DMS53 (cell line): ENCODE data around the gene COLEC11.
"Not testable (repeated sequence)": the region's sequence is repeated elsewhere in the genome, so short reads cannot be mapped to it uniquely, and the experiment has no call there.

Experiments
- DNase-seq: peaks from one replicate; lab custom pipeline; 2025; lab: John Stamatoyannopoulos, UW

COLEC11 gene

DNA sequence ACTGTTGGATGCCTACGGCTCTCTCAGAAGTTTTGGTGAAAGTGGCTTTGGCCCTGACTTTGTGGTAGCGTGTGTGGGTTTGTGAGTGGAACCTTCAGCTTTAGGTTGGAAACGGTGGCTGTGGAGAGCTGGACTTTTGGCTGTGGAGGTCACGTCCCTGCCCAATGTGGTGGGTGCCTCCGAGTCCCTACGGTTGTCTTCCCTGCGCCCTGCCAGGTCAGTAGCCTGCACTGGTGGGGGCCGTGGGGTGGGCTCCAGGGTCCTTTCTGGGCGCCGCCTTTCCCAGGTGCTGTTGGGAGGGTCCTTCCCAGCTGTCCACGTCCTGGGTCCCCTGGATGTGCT is 11.1 kb downstream of the COLEC11 start:
- DNase-seq, result no peak

DNA sequence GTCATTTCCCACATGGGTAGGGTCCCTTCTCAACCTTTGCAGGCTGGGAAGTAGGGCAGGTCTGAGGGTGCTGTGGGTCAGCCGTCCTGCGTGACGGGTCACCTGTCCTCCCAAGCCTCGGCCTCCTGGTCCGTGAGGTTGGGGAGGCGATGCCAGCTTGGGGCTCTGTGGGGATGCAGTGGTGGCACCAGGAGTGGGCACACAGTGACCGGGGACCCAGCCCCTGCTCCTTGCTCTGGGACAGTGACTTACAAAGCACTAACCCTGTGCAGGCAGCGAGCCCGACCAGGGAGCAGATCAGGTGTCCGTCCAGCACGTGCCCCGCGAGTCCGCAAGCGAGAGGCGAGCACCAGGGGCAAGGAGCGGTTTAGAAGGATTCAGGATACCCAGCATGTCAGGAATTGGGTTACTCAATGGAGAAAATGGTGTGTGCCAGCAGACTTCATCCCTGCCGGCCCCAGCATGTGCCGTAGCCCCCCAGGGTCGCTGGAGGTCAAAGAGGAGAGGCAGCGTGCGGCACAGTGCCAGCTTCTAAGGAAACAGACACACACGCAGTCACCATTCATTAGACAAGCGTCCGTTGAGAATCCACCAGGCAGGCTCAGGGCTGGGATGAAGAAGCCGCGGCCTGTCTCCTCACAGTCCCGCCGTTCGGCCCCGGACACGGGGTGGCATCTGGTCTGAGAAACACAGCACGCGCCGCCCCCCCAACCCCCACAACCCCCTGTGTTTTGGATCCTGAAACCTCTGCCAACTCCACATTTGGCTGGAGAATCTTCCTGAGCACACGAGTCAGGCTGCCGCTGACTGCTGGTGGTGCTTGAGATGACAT is 11.7 kb downstream of the COLEC11 start:
- no peak for DNase-seq

DNA sequence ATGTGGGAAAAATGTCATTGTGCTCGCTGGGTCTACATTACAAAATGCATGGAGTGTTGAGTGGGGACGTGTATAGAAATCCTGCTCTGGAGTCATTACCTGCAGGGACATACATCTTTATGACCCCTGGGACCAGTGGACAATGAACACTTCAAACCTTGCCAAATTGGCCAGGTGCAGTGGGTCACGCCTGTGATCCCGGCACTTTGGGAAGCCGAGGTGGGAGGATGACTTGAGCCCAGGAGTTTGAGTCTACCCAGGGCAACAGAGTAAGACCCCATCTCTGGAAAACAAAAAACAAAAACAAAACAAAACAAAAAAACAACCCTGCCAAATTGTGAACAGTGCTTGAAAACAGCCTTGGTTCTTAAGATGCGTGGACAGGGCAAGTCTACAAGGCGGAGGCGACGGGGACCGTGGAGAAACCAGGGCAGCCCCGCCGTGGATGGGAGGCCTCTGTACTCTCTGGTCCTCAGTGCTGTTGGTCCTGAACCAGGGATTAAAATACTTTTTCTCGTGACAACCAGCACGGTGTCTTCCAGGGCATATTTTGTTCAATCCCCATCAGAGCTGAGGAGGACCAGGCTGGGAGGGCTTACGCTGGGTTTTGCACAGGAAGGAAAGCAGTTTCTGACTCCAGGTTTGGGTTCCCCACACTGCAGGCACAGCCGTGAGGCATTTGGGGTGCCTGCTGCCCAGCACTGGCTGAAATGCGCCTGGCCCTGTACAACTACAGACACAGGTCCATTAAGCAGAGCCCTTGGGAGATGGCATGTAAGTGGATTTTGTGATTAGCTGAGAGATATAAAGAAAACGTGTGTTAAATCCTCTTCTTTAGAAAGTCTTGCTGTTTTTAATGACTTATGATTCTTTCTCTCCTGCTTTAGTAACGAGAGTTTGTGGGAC is 13.7 kb downstream of the COLEC11 start:
- no peak for DNase-seq

DNA sequence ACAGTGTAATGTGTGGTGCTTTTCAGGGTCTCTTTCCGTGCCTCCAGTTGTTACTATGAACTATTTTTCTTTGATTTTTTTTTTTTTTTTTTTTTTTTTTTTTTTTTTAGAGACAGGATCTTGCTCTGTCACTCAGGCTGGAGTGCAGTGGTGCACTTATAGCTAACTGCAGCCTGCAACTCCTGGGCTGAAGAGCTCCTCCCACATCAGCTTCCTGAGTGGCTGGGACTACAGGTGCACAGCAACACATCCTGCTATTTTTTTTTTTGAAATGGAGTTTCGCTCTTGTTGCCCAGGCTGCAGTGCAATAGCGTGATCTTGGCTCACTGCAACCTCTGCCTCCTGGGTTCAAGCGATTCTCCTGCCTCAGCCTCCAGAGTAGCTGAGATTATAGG is 14.4 kb downstream of the COLEC11 start:
- peak; percentile 94 for DNase-seq

DNA sequence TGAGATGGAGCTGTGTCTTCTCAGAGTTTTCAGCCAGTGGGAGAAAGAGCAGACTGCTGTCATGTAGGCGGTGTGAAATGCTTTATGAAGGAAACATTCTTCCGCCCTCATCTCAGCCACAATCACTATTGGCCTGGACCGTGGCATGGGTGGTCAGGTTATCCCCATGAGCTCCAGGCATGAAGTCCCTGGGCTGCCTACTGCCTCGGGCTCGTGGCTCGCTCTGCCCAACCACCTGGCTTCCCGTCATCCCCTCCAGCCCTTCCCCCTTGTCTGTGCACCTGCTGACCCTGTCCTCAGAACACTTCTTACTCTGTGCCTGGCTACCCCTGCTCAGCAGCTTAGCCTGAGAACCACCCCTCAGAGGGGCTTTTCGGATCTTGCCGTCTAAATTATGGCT is 15.5 kb downstream of the COLEC11 start:
- no peak for DNase-seq

DNA sequence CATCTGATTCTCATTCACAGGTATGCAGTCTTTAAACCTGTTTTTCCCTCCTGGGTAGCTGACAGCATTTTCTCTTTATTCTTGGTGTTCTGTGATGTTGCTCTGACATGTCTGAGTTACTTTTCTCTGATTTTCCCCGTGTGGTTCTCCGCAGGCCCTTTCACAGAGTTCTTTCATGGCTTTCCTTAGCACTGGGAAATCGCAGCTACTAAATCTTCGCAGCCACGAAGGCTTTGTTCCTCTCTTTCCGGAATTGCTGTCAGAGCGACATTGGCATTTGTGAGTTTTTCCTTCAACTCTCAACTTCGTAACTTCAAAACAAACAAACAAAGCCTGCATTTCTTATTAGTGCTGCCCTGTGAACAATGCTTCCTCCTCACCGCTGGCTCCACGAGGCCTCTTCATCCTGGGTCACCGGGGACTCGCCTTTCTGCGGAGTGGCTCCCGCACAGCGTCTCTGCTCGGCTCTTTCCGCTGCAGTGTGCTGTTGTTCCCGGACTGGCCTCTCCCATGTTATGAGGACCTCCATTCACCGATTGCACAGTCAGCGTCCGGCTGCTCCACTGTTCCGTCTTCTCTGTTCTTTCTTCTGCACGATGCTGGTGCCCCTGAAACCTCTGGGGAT is 16.1 kb downstream of the COLEC11 start:
- no peak for DNase-seq

DNA sequence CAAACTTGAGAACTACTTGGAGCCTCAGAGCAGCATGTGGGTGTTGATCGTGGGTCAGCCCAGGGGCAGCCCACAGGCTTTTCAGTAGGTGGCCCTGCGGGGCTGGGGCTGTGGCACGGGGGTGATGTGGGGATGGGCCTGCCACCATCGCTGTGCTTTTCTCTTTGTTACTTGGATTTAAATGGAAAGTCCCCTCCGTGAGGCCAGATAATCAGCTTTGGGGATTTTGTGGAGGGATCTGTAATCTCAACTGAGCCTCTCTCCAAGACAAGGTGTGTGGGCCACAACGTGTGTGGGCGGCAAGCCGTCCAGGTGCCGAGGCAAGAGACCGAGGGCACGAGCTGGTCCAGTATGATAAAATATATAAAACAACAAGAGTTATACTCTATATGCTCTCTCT is 16.7 kb downstream of the COLEC11 start:
- no peak for DNase-seq

DNA sequence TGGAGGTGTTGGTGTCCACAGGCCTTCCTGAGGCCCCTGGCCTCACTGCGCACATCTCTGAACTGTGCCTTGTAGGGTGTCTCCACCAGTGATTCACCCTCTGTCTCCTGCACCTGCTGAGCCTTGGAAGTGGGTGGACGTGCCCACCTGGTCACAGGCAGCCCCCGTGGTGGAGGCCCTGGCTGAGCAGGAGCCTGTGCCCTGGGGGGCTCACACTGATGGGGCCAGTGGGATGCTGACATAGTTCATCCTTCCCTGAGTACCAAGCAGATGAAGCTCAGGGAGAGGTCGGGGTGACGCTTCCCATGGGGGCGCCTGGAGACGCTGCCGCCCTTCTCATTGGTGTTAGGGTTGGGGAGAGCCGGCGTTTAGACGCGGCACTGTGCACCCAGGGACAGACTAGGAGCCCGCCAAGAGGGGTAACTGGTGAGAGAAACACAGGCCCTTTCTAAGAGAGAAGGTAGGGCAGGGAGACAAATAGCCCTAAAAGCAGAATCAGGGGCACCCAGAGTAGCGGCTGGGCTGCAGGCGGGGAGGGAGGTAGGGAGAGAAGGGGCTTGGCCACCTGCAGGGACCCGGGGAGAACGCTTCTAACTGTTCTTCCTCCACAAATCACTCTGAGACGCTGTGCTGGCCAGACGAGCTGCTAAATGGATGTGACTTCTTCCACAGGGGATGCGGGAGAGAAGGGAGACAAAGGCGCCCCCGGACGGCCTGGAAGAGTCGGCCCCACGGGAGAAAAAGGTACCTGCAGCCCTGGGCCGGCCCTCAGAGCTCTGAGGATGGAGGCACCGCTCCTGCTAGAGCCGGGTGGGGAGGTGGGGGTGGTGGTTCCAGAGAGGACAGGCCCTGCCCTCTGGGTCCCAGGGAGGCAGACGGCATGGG is 18.0 kb downstream of the COLEC11 start:
- no peak for DNase-seq

DNA sequence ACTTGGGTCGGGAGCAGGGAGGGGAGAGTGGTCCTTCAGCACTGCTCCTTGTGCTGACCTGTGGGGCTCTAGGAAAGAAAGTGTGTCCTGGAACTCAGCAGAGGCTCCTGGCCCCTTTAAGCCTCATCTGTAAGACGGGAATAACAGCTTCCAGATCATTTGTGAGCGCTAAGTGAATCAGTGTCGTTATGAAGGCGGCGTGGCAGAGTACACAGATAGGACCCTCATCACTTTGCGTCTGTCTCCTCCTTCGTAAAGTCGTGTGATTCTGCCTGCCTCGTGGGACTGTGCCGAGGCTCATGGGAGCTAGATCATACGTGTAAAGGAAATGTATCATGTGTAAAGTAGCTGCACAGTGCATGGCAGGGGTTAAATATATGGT is 18.6 kb downstream of the COLEC11 start:
- no peak for DNase-seq

DNA sequence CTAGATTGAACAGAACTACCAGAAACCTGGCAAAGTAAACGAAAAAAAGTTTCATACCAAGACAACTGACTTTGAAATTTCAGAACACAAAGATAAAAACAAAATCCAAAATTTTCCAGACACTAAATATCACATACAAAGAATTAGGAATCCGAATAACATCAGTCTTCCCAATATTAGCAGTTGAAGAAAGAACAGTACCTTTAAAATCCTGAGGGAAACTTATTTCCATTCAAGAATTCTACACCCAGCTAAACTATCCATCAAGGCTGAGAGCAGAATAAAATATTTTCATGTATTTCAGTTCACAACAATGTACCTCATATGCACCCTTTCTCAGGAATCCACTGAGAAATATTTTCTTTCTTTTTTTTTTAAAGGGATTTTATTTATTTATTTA is 19.8 kb downstream of the COLEC11 start:
- DNase-seq, result not testable (repeated sequence)

DNA sequence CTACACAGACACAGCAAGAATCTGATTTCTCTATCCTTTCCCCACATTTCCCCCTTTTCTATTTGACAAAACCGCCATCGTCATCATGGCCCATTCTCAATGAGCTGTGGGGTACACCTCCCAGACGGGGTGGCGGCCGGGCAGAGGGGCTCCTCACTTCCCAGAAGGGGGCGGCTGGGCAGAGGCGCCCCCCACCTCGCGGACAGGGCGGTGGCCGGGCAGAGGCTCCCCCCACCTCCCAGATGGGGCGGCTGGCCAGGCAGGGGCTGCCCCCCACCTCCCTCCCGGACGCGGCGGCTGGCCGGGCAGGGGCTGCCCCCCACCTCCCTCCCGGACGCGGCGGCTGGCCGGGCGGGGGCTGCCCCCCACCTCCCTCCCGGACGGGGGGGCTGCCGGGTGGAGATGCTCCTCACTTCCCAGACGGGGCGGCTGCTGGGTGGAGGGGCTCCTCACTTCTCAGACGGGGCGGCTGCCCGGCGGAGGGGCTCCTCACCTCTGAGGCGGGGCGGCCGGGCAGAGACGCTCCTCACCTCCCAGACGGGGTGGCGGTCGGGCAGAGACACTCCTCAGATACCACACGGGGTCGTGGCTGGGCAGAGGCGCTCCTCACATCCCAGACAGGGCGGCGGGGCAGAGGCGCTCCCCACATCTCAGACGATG is 20.8 kb downstream of the COLEC11 start:
- not testable (repeated sequence) for DNase-seq

DNA sequence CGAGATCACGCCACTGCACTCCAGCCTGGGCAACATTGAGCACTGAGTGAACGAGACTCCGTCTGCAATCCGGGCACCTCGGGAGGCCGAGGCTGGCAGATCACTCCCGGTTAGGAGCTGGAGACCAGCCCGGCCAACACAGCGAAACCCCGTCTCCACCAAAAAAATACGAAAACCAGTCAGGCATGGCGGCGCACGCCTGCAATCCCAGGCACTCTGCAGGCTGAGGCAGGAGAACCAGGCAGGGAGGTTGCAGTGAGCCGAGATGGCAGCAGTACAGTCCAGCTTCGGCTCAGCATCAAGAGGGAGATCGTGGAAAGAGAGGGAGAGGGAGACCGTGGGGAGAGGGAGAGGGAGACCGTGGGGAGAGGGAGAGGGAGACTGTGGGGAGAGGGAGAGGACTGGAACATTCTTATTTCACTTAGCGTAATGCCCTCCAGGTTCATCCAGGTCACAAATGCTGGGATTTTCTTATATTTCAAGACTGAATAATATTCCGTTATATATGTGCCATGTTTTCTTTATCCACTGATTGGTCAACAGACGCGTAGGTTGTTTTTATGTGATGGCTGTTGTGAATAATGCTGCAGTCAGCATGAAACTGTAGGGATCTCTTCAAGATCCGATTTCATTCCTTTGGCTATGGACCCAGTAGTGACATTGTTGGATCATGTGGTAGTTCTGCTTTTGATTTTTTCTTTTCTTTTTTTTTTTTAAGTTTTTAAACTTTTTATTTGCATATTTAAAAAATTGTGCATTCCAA is 21.7 kb downstream of the COLEC11 start:
- DNase-seq, result not testable (repeated sequence)

DNA sequence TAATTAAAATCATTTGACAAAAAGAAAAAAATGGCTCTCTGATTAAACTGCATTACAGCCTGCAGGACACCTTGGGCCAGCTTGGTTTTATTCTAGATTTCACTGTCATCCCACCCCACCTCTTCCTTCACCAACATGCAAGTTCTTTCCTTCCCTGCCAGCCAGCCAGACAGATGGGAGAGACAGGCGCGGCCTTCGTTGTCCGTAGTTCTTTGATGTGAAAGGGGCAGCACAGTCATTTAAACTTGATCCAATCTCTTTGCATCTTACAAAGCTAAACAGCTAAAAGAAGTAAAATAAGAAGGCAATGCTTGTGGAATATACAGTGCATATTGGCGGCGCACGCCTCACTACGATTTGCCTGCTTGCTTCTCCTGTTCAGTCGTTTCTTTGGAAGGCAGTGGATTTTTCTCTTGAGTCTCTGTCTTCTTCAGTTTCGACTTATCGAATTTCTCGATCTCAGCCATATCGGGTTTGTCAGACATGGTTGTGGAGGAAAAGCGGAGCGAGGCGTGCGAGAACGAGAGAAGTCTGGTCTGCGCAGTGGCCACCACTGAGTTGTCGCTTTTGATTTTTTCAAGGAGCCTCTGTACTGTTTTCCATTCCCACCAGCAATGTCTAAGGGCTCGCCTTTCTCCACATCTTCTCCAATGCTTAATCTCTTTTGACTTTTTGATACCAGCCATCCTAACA is 22.4 kb downstream of the COLEC11 start:
- DNase-seq, result no peak

DNA sequence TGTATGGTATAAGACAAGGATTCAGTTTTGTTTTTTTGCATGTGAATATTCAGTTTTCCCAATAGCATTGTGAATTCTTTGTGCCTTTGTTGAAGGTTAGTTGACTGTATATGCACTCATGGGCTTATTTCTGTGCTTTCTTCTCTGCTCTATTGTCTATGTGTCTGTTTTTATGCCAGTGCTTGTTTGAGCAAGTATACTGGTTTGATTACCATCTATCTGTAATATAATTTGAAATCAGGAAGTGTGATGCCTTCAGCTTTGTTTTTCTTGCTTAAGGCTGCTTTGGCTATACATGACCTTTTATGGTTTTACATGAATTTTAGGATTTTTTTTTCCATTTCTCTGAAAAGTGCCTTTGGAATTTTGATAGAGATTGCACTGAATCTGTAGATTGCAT is 23.5 kb downstream of the COLEC11 start:
- no peak for DNase-seq

DNA sequence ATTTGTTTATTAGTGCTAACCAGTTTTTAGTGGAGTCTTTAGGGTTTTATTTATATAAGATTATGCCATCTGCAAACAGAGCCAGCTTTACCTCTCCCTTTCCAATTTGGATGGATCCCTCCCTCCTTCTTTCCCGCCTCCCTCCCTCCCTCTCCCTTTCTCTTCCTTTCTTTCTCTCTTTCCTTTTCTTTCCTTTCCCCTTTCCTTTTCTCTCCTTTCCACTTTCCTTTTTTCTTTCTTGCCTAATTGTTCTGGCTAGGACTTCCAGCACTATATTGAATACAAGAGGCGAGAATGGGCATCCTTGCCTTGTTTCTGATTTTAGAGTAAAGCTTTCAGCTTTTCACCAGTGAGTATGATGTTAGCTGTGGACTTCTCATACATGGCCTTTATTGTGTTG is 24.1 kb downstream of the COLEC11 start:
- no peak for DNase-seq

DNA sequence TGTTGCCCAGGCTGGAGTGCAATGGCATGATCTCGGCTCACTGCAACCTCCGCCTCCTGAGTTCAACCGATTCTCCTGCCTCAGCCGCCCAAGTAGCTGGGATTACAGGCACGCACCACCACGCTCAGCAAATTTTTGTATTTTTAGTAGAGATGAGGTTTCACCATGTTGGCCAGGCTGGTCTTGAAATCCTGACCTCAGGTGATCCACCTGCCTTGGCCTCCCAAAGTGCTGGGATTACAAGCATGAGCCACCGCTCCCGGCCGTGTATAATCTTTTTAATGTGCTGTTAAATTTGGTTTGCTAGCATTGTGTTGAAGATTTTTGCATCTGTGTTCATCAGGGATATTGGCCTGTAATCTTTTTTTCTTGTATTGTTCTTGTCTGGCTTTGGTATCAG is 24.7 kb downstream of the COLEC11 start:
- not testable (repeated sequence) for DNase-seq

DNA sequence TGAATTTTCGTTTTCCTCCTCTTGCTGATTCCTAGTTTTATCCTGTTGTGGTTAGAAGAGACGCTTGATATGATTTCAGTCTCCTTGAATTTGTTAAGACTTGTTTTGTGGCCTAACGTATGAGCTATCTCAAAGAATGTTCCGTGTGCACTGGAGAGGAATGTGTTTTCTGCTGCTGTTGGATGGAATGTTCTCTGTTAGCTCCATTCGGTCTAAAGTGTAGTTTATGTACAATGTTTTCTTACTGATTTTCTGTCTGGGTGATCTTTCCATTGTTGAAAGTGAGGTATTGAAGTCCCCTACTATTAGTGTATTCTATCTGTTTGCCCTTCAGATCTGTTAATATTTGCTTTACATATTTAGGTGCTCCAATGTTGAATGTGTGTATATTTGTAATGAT is 25.9 kb downstream of the COLEC11 start:
- DNase-seq, result no peak

DNA sequence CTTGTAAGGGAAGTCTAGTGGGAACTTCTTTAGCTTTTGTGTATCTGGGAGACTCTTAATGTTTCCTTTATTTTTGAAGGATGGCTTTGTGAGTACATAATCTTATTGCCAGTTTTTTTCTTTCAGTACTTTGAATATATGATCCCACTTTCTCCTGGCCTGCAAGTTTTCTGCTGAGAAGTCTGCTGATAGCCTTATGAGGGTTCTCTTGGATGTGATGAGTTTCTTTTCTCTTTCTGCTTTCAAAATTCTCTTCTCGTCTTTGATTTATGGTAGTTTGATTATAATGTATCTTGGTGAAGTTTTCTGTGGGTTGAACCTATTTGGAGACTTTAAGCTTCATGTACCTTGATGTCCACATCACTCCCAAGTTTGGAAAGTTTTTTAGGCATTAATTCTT is 28.1 kb downstream of the COLEC11 start:
- DNase-seq, result no peak

DNA sequence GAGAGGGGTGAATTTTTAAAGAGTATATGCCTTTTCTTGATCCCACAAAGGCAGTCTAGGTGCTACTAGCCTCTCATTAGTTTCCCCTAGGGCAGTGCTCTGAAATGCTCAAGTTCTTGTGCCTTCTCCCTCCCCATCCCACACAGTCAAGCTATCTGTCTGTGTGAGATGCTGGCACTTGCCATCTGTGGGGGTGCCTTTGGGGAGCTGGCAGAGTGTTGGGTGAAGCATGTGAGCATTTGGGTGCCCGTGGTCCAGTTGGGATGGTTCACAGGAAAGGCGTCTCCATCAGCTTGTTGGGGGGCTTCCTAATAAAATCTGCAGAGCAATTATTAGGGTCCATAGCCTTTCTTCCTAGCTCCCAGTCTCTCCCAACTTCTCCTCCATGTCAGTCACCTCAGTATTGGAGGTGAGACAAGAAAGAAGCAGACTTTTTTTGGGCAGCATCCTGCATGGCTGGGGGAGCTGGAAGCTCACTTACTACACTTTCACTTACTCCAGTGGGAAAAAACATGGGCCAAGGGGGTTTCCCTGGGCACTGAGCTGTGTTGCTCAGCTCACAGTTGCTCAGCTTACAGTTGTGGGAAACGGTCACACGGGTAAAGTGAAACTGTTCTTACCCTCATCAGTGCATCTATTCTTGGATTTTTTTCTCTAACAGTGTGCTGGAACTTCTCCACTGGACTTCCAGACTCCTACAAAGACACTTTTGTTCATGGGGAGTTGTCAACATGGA is 29.3 kb downstream of the COLEC11 start:
- no peak for DNase-seq
